Right atrium auricular region (tissue), 2 donors: ENCODE results near the gene DYNLL2. TPM values are rescaled to one million over a fixed set of nuclear protein-coding genes. Genes with fewer than 3 reads are reported as not detected.
"Not testable (repeated sequence)": the region's sequence is repeated elsewhere in the genome, so short reads cannot be mapped to it uniquely, and the experiment has no call there.

Experiments used
- DNase-seq: peaks from one replicate; pipeline ENCODE4 v3.0.0-alpha.2; 2019; ENCODE audit warnings: low spot score
- H3K27ac ChIP-seq, 2 donors: fragments of 200-600 bp; sonication (generic); 1 replicate in 1 of 2; 2 replicates in 1 of 2; pipeline ENCODE4 v1.5.1; 2016 to 2019
- H3K27me3 ChIP-seq, 2 donors: fragments of 200-600 bp; sonication (generic); one replicate each; pipeline versions ENCODE4 v1.5.1 to v1.6.0; 2017 to 2019
- H3K36me3 ChIP-seq: fragments of 200-600 bp; sonication (generic); one replicate; pipeline ENCODE4 v1.5.1; 2016
- H3K4me1 ChIP-seq, 2 donors: fragments of 200-600 bp; sonication (generic); one replicate each; pipeline versions ENCODE4 v1.5.1 to v1.6.0; 2017 to 2019
- H3K4me3 ChIP-seq, 2 donors: fragments of 200-600 bp; sonication (generic); 1 replicate in 1 of 2; 2 replicates in 1 of 2; pipeline ENCODE4 v1.5.1; 2017 to 2019; ENCODE audit warnings: mild to moderate bottlenecking in 1 of 2, moderate library complexity in 1 of 2
- H3K9me3 ChIP-seq, 2 donors: fragments of 200-600 bp; sonication (generic); one replicate each; pipeline ENCODE4 v1.5.1; 2019
- total RNA-seq, 2 donors: library from RNA; depleted of rRNA; stranded (reverse); fragments of >200 nt; gene quantifications; one replicate each; pipeline ENCODE4 v1.1.0, GENCODE V29; 2016
- TF ChIP-seq, protein P1 (sequence below), 2 donors: fragments of 200-600 bp; sonication (generic); IDR thresholded peaks; one replicate each; pipeline ENCODE4 v1.5.1; 2019; ENCODE audit warnings: antibody characterized with exemption in 2 of 2

The DYNLL2 gene
- total RNA-seq = 10 to 100 TPM; 27.7 to 27.9 TPM

DNA sequence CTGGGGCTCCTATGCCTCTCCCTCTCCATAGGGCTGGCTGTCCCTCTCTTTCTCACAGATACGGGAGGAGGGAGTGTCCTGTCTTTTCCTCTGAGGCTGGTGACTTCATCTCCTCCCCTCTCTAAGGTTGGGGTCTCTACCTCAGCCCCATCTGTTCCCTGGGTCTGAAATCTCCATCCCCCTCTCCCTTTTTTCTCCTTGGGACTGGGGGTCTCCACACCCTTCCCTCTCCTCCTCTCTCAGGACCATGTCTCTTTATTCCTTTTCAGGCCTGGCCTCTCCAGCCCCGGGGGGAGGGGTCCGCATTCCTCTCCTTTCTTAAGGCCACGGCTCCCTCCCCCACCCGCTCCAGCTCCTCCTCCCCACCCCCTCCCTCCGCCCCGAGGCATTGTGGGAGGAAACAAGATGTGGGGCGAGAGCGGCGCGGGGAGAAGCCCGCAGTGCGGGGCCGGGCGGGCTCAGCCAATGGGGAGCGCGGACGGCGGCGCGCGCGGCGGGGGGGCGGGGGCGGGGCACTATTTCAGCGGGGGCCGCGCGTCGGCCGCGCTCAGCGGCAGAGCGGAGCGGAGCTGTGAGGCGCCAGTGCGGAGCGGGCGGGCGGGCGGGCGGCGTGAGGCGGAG is at the start of gene DYNLL2:
DYNLL2 (plus strand) TSS at position 550 of the 621 bp plus-strand sequence. CDS start 3,672 bp downstream, outside the sequence.
- H3K27ac ChIP-seq = peak within 1 kb of the TSS; percentile 97 to 98
- H3K4me1 ChIP-seq = peaks cover 0 to 36% of the 10 kb centered on the region in 2 donors
- TF ChIP-seq, protein P1, sequence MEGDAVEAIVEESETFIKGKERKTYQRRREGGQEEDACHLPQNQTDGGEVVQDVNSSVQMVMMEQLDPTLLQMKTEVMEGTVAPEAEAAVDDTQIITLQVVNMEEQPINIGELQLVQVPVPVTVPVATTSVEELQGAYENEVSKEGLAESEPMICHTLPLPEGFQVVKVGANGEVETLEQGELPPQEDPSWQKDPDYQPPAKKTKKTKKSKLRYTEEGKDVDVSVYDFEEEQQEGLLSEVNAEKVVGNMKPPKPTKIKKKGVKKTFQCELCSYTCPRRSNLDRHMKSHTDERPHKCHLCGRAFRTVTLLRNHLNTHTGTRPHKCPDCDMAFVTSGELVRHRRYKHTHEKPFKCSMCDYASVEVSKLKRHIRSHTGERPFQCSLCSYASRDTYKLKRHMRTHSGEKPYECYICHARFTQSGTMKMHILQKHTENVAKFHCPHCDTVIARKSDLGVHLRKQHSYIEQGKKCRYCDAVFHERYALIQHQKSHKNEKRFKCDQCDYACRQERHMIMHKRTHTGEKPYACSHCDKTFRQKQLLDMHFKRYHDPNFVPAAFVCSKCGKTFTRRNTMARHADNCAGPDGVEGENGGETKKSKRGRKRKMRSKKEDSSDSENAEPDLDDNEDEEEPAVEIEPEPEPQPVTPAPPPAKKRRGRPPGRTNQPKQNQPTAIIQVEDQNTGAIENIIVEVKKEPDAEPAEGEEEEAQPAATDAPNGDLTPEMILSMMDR (IDR thresholded peaks at IDR 0.05) = no peak
- H3K9me3 ChIP-seq = no peaks in the 10 kb centered on the region
- H3K36me3 ChIP-seq = peaks cover 11% of the 10 kb centered on the region
- no peaks in the 10 kb centered on the region for H3K27me3 ChIP-seq
- DNase-seq = peak; percentile 90
- H3K4me3 ChIP-seq = peak within 1 kb of the TSS; percentile 94 to 100

DNA sequence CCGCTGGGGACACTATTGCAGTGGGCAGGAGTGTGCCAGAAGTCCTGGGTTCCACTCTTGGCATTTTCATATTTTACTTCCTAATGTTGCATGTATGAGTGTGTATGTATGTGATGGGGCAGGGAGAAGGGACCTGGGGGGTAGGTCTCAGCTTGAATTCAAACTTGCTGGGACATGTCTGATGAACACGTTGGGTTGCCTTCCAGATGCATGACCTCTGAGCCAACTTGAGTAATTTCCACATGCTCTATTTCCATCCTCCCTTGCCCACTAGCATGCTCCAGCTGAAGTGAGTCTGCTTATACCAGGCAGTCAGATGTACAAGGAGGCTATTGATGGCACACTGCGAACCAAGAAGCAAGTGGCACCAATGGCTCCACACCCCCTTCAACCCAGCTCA is 43.2 kb upstream of the DYNLL2 start:
- H3K27me3 ChIP-seq = no peaks in the 10 kb centered on the region
- H3K9me3 ChIP-seq = no peaks in the 10 kb centered on the region
- H3K4me1 ChIP-seq = no peaks in the 10 kb centered on the region
- TF ChIP-seq, protein P1 (IDR thresholded peaks at IDR 0.05) = no peak
- H3K4me3 ChIP-seq = no peak overlapping the region
- no peaks in the 10 kb centered on the region for H3K36me3 ChIP-seq
- H3K27ac ChIP-seq = no peak overlapping the region
- DNase-seq = no peak

DNA sequence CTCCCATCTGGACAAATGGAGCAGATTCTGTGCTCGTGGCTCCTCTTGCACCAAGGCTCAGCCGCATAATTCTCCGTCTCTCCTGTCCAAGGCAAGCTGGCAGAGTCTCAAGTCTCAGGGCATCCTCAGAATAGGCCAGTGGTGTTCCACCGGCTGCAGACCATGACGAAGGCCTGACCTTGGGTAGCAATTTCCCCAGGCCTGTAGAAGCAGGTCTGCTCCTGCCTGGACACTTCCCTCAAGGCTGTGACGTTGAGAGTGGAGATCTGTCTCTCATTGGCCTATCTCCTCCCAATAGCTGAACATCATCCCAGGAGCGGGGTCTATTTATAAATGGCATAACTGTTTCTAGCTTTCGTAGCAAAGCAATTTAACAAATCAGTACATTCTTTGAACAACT is 42.8 kb upstream of the DYNLL2 start:
- TF ChIP-seq, protein P1 (IDR thresholded peaks at IDR 0.05) = no peak
- DNase-seq = no peak
- H3K27me3 ChIP-seq = no peaks in the 10 kb centered on the region
- H3K4me1 ChIP-seq = no peaks in the 10 kb centered on the region
- H3K36me3 ChIP-seq = no peaks in the 10 kb centered on the region
- H3K27ac ChIP-seq = no peak overlapping the region
- no peak overlapping the region for H3K4me3 ChIP-seq
- H3K9me3 ChIP-seq = no peaks in the 10 kb centered on the region

DNA sequence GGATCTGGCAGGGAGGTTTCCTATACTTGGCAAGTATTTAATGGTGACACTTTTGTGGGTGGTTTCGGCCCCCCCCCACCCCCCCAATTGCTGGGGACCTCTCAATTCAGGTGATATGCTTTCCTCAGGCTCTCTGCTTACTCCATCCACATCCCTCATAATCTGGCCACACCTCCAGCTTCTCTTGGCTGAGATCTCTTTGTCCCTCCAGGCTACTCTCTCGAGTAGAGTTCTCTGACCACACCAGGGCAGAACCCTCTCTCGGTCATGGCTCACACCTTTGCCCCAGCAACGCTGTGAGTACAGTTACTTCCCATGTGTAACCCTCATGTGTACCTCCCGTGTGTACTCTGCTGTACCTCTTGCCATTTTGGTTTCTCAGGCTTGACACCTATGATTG is 42.1 kb upstream of the DYNLL2 start:
- H3K4me1 ChIP-seq = no peaks in the 10 kb centered on the region
- H3K27me3 ChIP-seq = no peaks in the 10 kb centered on the region
- H3K36me3 ChIP-seq = no peaks in the 10 kb centered on the region
- no peaks in the 10 kb centered on the region for H3K9me3 ChIP-seq
- TF ChIP-seq, protein P1 (IDR thresholded peaks at IDR 0.05) = no peak
- no peak overlapping the region for H3K27ac ChIP-seq
- H3K4me3 ChIP-seq = no peak overlapping the region
- no peak for DNase-seq

DNA sequence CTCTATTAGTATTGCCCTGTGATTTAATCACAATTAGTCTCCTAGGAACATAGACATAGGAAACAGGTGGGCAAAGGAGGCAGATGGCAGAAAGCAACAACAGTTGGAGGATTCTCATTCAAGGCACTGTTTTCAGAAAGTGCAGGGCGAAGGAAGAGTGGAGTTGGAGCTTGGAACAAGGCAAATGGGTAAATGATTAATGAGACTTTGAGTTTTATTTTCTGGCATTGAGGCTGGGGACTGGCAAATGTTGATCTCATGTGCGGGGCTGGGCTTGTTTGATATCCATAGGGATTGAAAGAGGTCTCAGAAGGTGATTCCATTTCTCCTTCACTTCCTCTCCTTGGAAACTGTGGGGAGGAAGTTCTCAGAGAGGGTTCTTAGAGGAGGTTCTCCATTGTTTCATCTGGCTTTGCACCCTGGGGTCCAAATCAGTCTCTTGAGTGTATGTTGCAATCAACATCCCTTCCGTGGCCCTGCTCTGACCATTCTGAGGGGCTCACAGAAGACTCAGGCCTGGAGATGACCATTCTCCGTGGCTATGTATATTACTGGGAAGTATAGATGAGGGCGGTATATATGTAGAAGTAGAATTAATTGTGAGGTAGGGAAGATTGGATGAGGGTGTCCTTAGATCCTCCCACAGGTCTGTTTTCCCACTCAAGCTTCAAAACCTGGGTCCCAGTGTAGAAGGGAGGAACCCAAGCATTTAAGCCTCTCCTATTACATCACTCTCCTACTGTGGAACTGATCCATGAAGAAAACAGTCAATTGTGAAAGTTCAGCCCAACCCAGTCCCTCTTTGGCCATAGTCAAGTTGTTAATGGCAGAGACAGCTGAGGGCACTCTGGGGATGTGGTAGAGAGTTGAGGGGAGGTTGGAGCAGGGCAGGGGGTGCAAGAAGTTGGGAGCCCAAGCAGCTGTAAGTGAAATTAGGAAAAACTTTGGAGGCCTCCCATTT is 39.7 kb upstream of the DYNLL2 start:
- DNase-seq = no peak
- no peaks in the 10 kb centered on the region for H3K36me3 ChIP-seq
- H3K4me1 ChIP-seq = no peaks in the 10 kb centered on the region
- no peak overlapping the region for H3K4me3 ChIP-seq
- no peaks in the 10 kb centered on the region for H3K9me3 ChIP-seq
- no peak overlapping the region for H3K27ac ChIP-seq
- H3K27me3 ChIP-seq = no peaks in the 10 kb centered on the region
- TF ChIP-seq, protein P1 (IDR thresholded peaks at IDR 0.05) = no peak

DNA sequence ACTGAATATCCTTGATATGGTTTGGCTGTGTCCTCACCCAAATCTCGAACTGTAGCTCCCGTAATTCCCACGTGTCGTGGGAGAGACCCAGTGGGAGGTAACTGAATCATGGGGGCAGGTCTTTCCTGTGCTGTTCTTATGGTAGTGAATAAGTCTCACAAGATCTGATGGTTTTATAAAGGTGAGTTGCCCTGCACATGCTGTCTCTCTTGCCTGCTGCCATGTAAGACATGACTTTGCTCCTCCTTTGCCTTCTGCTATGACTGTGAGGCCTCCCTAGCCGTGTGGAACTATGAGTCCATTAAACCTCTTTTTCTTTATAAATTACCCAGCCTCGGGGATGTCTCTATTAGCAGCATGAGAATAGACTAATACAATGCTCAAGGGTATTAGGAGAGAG is 39.0 kb upstream of the DYNLL2 start:
- not testable (repeated sequence) for H3K9me3 ChIP-seq, H3K4me1 ChIP-seq, H3K27me3 ChIP-seq, H3K27ac ChIP-seq, H3K36me3 ChIP-seq, DNase-seq, H3K4me3 ChIP-seq
